SKM-1 treated with dmso at 0.1 percent for 144 hours (cell line): ENCODE results near the gene MACROD1.

Source experiments
- DNase-seq: peaks from one replicate; lab custom pipeline; 2025; ENCODE audit not compliant: unreplicated experiment; lab: John Stamatoyannopoulos, UW

MACROD1 gene

DNA sequence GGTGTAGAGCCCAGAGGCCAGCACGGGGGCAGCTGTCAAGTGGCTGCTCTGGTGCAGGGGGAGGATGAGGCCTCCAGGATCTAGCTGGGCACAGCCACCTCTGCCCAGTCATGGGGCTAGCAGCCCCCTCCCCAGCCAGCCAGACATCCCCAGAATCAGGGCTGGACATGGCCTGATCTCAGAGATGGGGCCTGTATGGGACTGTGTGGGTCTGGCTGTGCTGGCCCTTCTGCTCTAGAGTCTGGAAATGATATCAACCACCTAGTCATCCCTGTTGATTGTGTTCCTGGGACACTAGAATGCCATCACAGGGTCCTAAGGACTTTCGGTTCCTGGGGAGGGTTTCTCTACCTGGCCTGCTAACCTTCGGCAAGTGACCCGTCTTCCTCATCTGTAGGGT is 127.4 kb downstream of the MACROD1 start:
- DNase-seq, result no peak

DNA sequence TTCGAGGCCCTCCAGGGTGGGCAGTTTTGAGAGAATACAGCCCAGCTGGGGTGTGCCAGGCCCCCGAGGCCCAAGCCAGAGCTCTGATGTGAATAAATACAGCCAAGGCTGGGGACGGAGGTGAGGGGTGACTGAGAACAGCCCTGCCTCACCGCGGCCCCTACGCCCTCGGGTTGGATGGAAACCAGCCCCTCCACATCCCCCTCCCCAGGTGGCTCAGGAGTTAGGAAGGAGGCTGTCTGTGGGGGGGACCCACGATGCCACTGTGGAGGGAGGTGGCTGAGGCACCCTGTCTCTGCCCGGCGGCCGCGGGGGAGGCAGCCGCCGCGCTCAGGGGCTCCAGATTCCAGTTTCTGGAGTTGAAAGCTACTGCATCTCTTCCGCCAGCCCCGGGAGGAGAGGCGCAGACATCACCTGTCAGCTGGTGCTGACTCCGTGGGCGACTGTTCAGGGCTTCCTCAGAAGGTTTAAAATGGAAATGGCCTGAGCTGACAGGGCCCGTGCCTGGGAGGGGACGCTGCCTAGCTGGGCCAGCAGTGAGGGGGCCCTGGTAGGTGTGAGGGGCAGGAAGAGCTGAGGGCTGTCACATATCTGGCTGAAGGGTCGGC is 128.8 kb downstream of the MACROD1 start:
- DNase-seq, result no peak

DNA sequence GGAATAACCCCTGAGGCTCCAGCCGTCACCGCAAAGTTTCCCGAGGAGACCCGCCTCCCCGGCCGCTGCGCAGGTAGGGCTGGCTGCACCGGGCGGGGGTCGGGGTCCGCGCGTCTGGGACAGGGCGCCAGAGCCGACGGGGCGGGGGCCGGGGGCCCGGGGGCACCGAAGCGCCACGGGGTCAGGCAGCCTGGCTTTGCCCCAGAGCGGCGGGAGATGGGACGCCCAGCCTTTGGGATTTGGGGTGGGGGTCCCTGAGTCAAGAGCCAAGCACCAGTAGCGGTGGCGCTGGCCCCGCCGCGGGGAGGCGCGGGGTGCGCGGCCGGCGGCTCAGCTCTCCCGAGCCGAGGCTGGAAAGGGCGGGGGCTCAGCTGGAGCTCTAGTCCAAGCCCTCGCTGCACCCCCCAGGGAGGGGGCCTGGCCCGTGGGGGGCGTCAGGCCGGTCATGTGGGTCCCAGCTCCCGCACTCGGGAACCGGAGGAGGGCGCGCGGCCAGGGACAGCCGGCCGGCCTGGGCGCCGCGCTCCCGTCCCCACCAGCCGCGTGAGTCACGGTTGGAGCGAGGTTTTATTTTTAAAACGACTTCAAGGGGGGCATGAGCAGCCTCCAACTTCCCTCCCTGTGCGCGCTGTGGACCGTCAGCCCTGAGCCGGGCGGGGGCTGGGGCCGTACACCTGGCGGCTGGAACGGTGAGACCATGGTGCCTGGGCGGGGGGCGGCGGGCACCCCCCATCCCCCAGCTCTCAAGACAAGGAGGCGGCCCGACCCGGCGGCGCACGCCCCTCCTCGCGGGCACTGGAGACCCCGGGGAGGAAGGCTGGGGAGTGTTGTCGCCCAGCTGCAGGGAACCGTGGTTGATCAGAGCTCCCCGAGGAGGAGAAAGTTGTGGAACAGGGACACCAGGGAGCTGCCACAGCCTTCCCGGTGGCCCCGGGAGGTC is 129.6 kb downstream of the MACROD1 start:
- no peak for DNase-seq

DNA sequence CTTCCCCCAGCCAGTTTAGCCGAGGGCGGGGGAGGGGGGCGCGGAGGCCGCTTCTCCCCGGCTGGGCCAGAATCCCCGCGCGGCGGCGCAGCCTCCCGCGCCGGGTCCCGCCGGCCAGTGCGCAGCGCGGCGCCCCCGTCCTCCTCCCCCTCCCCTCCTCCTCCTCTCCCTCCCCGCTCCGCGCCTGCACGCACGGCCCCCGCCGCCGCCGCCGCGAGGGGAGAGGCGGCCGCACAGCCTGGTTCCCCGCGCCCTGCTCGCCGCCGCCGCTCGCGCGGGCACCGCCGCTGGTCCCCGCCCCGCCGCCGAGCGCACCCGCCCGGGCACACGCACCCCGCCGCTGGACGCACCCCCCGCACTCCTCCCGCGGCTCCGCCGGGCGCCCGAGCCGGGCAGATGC is 130.3 kb downstream of the MACROD1 start, which contains the start of gene FLRT1:
TSS of gene FLRT1 (plus strand) at position 356 of the 400 bp plus-strand sequence. CDS start 80,337 bp downstream, outside the sequence.
- no peak for DNase-seq

DNA sequence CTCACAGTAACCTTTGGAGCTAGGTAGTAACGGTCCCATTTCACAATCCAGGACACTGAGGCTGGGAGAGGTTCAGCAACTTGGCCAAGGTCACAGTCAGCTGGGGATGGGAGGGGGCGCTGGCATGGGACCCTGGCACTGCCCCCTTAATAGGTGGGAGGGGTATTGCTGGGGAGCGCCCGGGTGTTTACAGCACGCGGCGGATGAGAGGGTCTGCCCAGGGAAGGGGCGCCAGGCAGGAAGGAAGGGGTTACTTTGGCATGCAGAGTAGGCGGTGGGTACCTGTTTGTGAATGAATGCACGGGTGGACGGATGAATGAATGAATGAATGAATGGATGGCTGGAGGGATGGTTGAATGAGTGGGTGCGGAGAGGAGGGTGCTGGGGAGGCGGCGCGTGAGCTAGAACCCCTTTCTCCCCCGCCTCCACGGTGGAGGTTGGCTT is 130.8 kb downstream of the MACROD1 start:
- DNase-seq, result no peak

DNA sequence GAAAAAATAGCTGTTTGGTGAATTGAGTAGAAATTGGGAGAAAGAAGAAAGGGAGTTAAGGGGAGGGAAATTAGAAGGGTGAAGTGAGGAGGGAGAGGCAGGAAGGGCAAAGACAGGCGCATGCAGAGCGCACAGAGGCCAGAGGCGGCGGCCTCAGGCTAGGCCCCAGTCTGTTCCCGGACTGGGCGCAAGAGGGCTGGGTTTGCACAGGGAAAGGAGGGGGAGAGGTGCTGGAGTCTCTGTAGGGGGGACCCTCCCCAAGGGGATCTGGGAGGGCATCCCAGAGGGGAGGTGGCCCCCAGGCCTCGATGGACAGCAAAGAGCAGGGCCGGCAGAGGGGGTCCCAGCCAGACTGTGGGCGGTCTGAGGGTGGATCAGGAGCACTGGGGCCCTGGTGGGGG is 131.5 kb downstream of the MACROD1 start:
- no peak for DNase-seq

DNA sequence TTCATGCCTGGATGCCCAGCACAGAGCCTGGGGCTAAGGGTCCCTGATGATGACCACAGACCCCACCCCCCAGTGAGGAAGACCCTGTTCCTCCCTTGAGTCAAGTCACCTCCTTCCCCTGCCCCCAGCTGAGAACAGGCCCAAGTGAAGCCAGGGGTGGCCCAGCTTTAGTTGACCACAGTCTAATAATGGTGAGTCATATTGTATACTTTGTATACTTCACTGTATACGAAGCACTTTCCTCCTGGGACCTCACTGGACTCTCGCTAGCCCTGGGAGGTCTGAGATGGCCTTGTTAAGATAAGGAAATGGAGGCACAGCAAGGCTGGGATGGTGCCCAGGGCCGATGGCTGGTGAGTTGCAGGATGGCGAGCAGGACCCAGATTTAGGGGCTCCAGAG is 133.9 kb downstream of the MACROD1 start:
- no peak for DNase-seq

DNA sequence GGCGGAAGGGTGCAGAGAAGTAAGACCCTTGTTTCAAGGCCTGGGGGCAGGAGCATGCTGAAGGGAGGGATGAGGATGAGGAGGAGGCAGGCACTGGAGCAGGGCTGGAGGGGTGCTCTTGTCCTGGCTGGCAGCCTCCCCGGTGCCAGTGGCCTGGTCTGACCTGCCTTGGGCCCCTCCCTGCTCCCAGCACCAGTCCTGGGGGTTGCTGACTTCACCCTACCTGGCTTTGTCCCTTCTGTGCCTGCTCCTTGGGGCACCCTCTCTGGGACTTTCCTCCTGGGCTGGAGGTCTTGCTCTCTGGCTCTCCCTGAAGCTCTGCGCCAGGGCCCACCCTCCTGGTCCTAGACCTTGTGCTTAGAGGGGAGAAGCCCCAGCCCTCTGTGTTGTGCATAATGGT is 134.9 kb downstream of the MACROD1 start:
- DNase-seq, result no peak

DNA sequence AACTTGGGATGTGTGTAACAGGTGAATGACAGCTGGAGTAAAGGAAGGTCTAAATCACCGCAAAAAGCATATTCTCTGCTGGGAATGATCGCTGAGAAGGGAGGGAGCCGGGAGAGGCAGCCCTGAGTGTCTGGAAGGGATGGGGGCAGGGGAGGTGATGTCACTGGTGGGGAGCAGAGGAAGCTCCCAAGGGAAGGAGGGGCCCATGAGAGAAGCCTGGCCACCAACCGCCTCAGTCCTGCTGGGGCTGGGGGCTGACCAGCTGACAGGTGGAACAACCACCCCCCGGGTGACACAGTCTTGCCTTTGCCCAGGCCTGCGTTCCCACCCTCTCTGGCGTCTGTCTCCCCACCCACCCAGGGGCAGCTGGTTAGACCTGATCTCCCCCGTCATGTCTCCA is 136.1 kb downstream of the MACROD1 start:
- no peak for DNase-seq

DNA sequence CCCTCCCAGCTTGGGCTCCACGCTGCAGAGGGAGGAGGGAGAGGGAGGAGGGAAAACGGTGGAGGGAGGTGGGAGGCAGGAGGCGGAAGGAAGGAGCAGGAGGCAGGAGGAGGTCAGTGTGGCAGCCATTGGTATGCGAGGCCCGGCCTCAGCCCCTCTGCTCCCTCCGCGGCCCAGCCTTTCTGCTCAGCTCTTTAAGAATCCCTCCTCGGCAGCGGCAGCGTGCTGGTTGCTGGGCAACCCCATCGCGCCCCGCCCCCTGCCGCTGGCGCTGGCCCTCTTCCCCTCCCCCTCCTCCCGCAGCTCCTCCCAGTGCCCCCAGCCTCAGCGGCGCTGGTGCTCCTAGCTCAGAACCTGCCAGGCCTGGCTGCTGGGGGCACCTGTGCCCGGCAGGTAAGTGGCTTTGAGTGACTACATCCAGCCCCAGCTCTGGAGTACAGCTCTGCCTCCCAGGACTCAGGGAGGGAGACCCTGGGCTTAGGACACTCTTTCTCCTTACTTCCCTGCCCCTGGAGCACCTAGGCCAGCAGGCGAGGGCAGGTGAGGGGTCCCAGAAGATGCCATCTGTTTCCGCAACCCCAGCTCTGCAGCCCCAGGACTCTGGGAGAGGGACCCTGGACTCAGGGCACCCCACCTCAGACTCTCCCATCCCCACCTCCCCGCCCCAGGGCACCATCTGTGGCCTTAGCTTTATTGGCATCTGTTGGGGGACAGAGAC is 137.4 kb downstream of the MACROD1 start:
- DNase-seq, result no peak

DNA sequence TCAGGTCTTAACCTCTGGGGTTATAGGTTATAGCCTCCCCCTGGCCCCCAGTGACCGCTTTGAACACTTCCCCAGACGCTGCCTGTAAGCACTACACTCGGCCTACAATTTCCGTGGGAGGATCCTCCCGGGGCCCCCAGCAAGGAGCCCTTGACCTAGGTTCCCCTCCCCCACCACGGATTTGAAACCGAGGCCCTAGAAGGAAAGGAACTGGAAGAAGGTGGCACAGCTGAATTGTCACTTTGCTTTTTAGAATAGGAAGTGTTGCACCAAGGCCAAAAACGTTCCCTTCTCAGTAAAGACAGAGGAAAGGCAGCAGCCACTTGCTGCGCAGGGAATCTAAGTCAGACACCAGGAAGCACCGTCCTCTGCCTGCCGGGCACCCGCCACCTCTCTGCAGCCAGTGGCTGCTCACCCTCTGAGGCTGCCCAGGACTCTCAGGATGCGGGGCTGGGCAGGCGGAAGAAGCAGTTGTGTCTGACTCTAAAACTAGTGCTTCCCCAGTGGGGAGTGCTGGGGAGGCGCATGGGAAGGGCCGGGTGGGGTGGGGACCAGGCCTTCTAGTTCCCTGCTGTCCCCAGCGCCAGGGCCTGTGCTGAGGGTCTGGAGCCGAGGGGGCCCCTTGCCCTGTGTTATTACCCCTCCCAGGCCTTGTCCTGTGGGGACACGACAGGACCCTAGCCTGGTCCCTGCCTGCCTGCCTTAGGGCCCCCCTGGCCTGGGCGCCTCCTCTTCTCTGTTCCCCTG is 138.1 kb downstream of the MACROD1 start:
- peak; percentile 82 for DNase-seq

DNA sequence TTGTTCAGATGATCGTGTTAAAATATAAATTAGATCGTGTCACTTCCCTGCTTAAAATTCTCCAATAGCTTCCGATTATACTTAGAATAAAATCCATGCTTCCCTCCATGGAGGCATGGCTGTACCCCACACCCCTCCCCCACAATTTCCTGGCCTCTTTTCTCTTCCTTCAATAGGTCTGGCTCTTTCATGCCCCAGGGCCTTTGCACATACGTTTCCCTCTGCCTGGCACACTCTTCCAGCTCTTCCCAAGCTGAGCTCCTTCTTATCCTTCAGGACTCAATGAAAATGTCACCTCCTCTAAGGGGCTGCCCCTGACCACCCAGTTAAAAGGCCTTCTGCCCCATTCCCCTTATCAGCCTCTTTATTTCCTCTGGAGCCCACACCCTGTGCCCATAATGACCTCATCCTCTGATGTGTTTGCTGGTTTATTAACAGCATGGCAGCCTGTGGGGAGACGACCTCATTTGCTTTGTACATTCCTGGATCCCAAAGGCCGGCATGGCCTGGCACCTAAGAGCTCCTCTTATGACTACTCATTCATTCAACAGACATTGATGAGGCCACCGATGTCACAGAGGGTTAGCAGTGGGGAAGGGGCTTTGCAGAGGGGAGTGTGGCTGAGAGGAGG is 139.2 kb downstream of the MACROD1 start:
- DNase-seq, result no peak

DNA sequence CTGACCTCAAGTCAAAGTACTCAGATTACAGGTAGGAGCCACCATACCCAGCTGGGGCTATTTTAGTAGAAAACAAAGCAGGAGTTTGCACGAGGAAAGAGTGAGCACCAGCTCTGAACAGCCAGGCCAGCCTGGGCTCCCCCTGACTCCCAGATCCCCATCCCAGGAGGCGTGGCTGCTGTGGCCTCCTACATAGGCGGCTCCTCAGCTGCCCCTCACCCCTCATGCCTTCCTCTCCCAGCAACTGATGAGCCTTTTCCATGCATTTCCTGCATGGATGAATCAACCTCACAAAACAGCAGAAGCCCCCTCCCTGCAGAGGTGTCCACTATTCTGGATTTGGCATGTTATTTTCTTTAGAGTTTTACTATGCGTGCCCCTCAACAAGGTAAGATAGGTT is 140.7 kb downstream of the MACROD1 start:
- DNase-seq, result no peak

DNA sequence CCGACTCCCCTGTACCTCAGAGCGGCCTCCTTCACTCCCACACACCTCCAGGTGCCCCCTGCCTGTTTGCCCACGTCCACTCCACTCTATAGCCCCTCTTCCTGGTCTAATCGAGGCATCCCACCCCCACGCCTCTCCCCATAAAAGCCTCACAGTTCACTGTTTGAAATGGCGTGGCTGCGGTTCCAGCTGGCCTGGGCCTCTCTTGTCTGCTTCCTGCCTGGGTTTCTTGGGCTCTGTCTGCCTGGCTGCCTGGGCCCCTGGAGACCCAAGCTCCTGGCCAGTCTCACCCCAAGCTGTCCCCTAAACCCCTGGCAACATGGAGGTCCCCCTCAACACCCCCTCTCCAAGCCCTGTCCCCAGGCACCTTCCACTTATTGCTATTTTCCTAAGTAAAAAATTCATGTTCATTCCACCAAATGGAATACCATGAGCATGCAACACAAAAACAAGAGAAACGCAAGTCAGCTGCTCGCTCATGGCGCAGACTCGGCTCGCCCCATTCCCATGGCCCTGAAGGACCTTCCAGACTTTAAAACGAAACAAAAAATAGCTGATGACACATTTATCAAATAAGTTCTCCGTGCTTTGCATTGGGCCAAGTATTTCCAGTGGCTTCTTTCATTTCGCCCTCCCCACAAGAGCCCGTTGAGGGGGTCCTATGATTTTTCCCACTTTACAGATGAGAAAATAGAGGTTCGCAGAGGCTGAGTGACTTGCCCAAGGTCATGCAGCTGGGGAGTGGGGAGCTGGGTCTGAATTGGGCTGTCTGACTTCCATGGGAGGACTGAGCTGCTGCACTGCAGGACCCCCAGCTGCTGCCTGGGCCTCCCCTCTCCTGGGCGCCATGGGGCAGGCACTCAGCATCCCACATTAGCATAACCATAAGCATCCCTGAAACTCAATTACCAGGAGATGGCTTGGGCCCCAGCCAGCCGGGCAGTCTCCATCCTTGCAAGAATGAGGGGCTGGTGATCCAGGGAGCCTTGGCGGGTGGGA is 141.9 kb downstream of the MACROD1 start:
- no peak for DNase-seq

DNA sequence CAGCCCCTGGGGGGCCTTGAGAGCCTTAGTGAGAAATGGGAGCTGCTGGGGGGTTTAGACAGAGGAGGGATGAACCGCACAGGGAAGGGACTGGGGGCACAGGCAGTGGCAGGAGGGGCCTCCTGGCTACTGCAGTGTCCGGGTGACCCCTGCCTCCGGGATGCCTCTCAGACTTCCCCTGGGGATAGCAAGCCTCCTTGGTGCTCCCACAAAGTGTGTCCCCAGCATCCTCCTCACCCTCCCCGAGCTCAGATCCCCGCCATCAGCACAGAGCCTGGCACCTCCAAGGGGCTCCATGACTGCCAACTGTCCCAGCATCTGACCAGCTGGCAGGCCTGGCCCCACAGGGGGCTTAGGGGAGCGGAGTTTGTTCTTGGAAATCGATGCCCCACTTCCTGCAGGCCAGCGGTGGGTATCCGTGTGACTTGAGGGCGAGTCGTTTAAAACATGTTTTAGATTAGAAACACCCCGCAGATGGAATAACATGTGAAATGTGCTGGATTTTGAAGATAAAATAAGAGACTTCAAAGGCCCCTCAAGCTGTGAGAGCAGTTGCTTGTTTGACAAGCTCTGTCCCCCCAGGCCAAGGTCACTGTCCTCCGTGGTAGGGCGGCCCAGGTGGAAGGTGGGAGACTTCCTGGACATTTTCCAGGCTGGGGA is 143.7 kb downstream of the MACROD1 start:
- DNase-seq, result no peak

DNA sequence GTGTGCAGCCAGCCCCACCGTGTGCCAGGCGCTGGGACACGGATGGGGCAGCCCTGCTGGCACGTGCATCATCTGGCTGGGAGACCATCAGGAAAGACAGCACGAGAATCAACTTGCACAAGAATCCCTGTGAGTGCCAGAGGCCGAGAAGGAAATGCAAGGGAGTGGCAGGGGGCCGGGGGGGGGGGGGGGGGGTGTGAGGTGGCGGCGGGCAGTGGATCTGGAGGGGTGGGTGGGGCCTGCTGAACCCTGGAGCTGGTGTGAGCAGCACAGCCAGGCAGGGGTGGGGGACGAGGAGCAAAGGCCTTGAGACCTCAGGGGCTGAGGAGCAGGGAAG is 144.2 kb downstream of the MACROD1 start:
- DNase-seq, result no peak

DNA sequence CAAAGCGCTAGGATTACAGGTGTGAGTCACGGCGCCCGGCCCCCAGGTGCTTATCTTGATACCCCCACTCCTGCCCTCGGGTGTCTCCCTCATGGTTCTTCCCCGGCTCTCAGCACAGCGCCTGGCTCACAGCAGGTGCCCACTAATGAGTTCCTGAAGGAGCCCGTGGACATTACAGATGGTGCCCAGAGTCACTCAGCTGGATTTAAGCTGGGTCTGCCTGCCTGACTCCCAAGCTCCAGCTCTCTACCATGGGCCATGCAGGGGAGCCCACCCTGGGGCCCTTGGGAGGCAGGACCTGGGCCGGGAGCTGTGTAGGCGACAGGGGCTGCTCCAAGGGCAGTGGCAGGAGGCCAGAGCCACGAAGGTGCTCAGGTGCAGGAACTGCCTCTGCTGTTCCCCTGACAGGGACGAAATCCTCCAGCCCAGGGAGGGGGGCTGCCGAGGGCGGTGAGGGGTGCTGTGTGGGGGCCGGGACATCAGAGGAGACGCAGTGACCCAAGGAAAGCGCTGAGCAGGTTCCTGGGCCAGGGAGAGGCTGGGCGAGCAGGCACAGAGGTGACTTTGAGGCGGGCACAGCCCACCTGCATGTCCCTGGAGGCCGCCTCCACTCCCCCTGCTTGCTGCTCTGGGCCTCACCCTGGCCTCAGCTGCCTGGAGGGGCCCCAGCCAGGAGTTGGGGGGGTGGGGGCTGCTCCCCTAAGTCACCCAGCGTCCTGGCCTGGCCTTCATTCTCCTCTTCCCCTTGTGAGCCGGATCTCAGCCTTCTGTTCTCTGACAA is 144.7 kb downstream of the MACROD1 start:
- no peak for DNase-seq
